ENCODE measurements around the gene PALS1. TPM values are rescaled to one million over a fixed set of nuclear protein-coding genes. Genes with fewer than 3 reads are reported as not detected.

Gene PALS1
- total RNA-seq, 2 experiments from 2014 or later: 6.5 to 7.0 TPM

- Mint-ChIP-seq H3K36me3 (ENCODE audit: low read depth) (no peaks in the 10 kb centered on the region), H3K4me1 (no peaks in the 10 kb centered on the region), H3K27ac (no peak overlapping the region), H3K4me3 (no peak overlapping the region), H3K27me3 (peaks cover 4% of the 10 kb centered on the region), H3K9me3 (no peaks in the 10 kb centered on the region)
- CTCF ChIA-PET: interaction anchor here (0.6 kb wide), 1 partner anchor 236 kb away, joined by 3 read pairs; no protein-coding TSS in a partner anchor
- POLR2A ChIA-PET: interaction anchor here (0.9 kb wide), 1 partner anchor 8 kb away, joined by 3 read pairs; no protein-coding TSS in a partner anchor
- DNase-seq: no peak
Observed at GRCh38 chr14:67232621-67233020, 8.6 kb upstream of the PALS1 start.

GRCh38 chr14:67237591-67237990 lies 3.6 kb upstream of the PALS1 start:
- CTCF ChIA-PET: interaction anchor here (0.7 to 0.8 kb wide), 2 partner anchors 12 to 404 kb away, joined by 3 to 4 read pairs; no protein-coding TSS in a partner anchor
- POLR2A ChIA-PET: no interaction called here

GRCh38 chr14:67239582-67239981 lies 1.7 kb upstream of the PALS1 start:
- ChIA-PET POLR2A (no interaction called here), CTCF (interaction anchor here (1.0 kb wide), 1 partner anchor 120 kb away, joined by 3 read pairs; the partner anchor contains the start of genes ATP6V1D and EIF2S1)
- peak overlapping the region; percentile 85 for H3K4me3 Mint-ChIP-seq
- peaks cover 22% of the 10 kb centered on the region for H3K4me1 Mint-ChIP-seq
- DNase-seq: no peak
- H3K9me3 Mint-ChIP-seq: no peaks in the 10 kb centered on the region
- no peaks in the 10 kb centered on the region for H3K36me3 Mint-ChIP-seq (ENCODE audit: low read depth)
- peaks cover 17% of the 10 kb centered on the region for H3K27me3 Mint-ChIP-seq
- H3K27ac Mint-ChIP-seq: no peak overlapping the region

More at GRCh38 chr14:67237591-67237990, 3.6 kb upstream of the PALS1 start:
- no peaks in the 10 kb centered on the region for H3K36me3 Mint-ChIP-seq (ENCODE audit: low read depth)
- peaks cover 14% of the 10 kb centered on the region for H3K4me1 Mint-ChIP-seq
- H3K27me3 Mint-ChIP-seq: peaks cover 17% of the 10 kb centered on the region
- H3K4me3 Mint-ChIP-seq: no peak overlapping the region
- DNase-seq: no peak
- H3K27ac Mint-ChIP-seq: no peak overlapping the region
- no peaks in the 10 kb centered on the region for H3K9me3 Mint-ChIP-seq

- Mint-ChIP-seq H3K4me3 (peak overlapping the region; percentile 85), H3K27ac (no peak overlapping the region), H3K36me3 (ENCODE audit: low read depth) (no peaks in the 10 kb centered on the region), H3K27me3 (peaks cover 17% of the 10 kb centered on the region), H3K9me3 (no peaks in the 10 kb centered on the region), H3K4me1 (peaks cover 22% of the 10 kb centered on the region)
- ChIA-PET POLR2A (interaction anchor here (0.7 kb wide), 1 partner anchor 8 kb away, joined by 3 read pairs; no protein-coding TSS in a partner anchor), CTCF (interaction anchor here (1.0 to 1.5 kb wide), 2 partner anchors 45 to 119 kb away, joined by 4 to 6 read pairs; partner anchors contain the start of genes ATP6V1D and EIF2S1)
- peak; percentile 33 for DNase-seq
Observed at GRCh38 chr14:67240168-67240932, 885 bp upstream of the PALS1 start.

- ChIA-PET POLR2A (interaction anchor here (0.7 kb wide), 1 partner anchor 8 kb away, joined by 3 read pairs; no protein-coding TSS in a partner anchor), CTCF (interaction anchor here (1.0 to 1.5 kb wide), 2 partner anchors 45 to 119 kb away, joined by 4 to 6 read pairs; partner anchors contain the start of genes ATP6V1D and EIF2S1)
- H3K4me1 Mint-ChIP-seq: peaks cover 22% of the 10 kb centered on the region
- H3K27ac Mint-ChIP-seq: peak overlapping the region; percentile 68
- no peaks in the 10 kb centered on the region for H3K9me3 Mint-ChIP-seq
- DNase-seq: peak; percentile 95
- peak overlapping the region; percentile 85 for H3K4me3 Mint-ChIP-seq
- no peaks in the 10 kb centered on the region for H3K36me3 Mint-ChIP-seq (ENCODE audit: low read depth)
- H3K27me3 Mint-ChIP-seq: peaks cover 17% of the 10 kb centered on the region
Observed at GRCh38 chr14:67240978-67241410, 241 bp upstream of the PALS1 start.

- Mint-ChIP-seq H3K36me3 (ENCODE audit: low read depth) (no peaks in the 10 kb centered on the region), H3K4me3 (peak overlapping the region; percentile 85), H3K4me1 (peaks cover 22% of the 10 kb centered on the region), H3K27ac (peak overlapping the region; percentile 71), H3K9me3 (no peaks in the 10 kb centered on the region), H3K27me3 (peaks cover 12% of the 10 kb centered on the region)
- ChIA-PET POLR2A (interaction anchor here (1.3 kb wide), 1 partner anchor 117 kb away, joined by 3 read pairs; the partner anchor contains the start of gene ATP6V1D), CTCF (interaction anchor here (0.8 to 1.1 kb wide), 2 partner anchors 44 to 118 kb away, joined by 3 to 4 read pairs; partner anchors contain the start of genes ATP6V1D and EIF2S1)
- DNase-seq: no peak
Observed at GRCh38 chr14:67242168-67242420, 859 bp downstream of the PALS1 start.

GRCh38 chr14:67245104-67245503 lies 3.9 kb downstream of the PALS1 start:
- ChIA-PET POLR2A (no interaction called here), CTCF (no interaction called here)
- H3K27me3 Mint-ChIP-seq: peaks cover 5% of the 10 kb centered on the region
- H3K4me1 Mint-ChIP-seq: peaks cover 20% of the 10 kb centered on the region
- DNase-seq: no peak
- H3K27ac Mint-ChIP-seq: no peak overlapping the region
- no peak overlapping the region for H3K4me3 Mint-ChIP-seq
- H3K36me3 Mint-ChIP-seq (ENCODE audit: low read depth): no peaks in the 10 kb centered on the region
- H3K9me3 Mint-ChIP-seq: no peaks in the 10 kb centered on the region

GRCh38 chr14:67251573-67252226 lies 10.5 kb downstream of the PALS1 start:
- Mint-ChIP-seq H3K9me3 (no peaks in the 10 kb centered on the region), H3K27ac (no peak overlapping the region), H3K27me3 (no peaks in the 10 kb centered on the region), H3K4me3 (no peak overlapping the region), H3K4me1 (peaks cover 5% of the 10 kb centered on the region), H3K36me3 (ENCODE audit: low read depth) (no peaks in the 10 kb centered on the region)
- no peak for DNase-seq
- POLR2A ChIA-PET: no interaction called here
- CTCF ChIA-PET: interaction anchor here (1.3 kb wide), 1 partner anchor 9 kb away, joined by 3 read pairs; no protein-coding TSS in a partner anchor

GRCh38 chr14:67253076-67253635 lies 11.9 kb downstream of the PALS1 start:
- Mint-ChIP-seq H3K36me3 (ENCODE audit: low read depth) (no peaks in the 10 kb centered on the region), H3K4me3 (no peak overlapping the region), H3K9me3 (no peaks in the 10 kb centered on the region), H3K4me1 (peaks cover 5% of the 10 kb centered on the region), H3K27me3 (no peaks in the 10 kb centered on the region), H3K27ac (no peak overlapping the region)
- ChIA-PET POLR2A (no interaction called here), CTCF (no interaction called here)
- no peak for DNase-seq

GRCh38 chr14:67257906-67258305 lies 16.7 kb downstream of the PALS1 start:
- DNase-seq: no peak
- no peaks in the 10 kb centered on the region for H3K9me3 Mint-ChIP-seq
- POLR2A ChIA-PET: no interaction called here
- no peak overlapping the region for H3K4me3 Mint-ChIP-seq
- H3K27me3 Mint-ChIP-seq: no peaks in the 10 kb centered on the region
- peaks cover 5% of the 10 kb centered on the region for H3K4me1 Mint-ChIP-seq
- no peak overlapping the region for H3K27ac Mint-ChIP-seq
- CTCF ChIA-PET: no interaction called here
- no peaks in the 10 kb centered on the region for H3K36me3 Mint-ChIP-seq (ENCODE audit: low read depth)

GRCh38 chr14:67260965-67261364 lies 19.7 kb downstream of the PALS1 start:
- Mint-ChIP-seq H3K4me1 (no peaks in the 10 kb centered on the region), H3K36me3 (ENCODE audit: low read depth) (no peaks in the 10 kb centered on the region), H3K27ac (no peak overlapping the region), H3K27me3 (no peaks in the 10 kb centered on the region), H3K9me3 (no peaks in the 10 kb centered on the region), H3K4me3 (no peak overlapping the region)
- ChIA-PET CTCF (interaction anchor here (1.4 kb wide), 1 partner anchor 9 kb away, joined by 3 read pairs; no protein-coding TSS in a partner anchor), POLR2A (no interaction called here)
- DNase-seq: no peak

GRCh38 chr14:67263499-67264149 lies 22.4 kb downstream of the PALS1 start:
- Mint-ChIP-seq H3K4me3 (no peak overlapping the region), H3K4me1 (peaks cover 10% of the 10 kb centered on the region), H3K27me3 (no peaks in the 10 kb centered on the region), H3K27ac (no peak overlapping the region), H3K36me3 (ENCODE audit: low read depth) (no peaks in the 10 kb centered on the region), H3K9me3 (no peaks in the 10 kb centered on the region)
- ChIA-PET CTCF (no interaction called here), POLR2A (no interaction called here)
- no peak for DNase-seq

Measured in activated CD4-positive, alpha-beta memory T cell treated with anti-CD3 and anti-CD28 coated beads, Interleukin-2, amount 10 ng/mL, durations not matched to agents 7 days and 5 days (primary cell).